Caki2 (cell line): ENCODE results near the gene CAPS. TPM values are rescaled to one million over a fixed set of nuclear protein-coding genes. Genes with fewer than 3 reads are reported as not detected.
"Not testable (repeated sequence)": the region's sequence is repeated elsewhere in the genome, so short reads cannot be mapped to it uniquely, and the experiment has no call there.

ENCODE experiments used
- DNase-seq: peaks from one replicate; pipeline ENCODE4 v3.0.0-alpha.2; 2015; ENCODE audit warnings: low read depth
- in situ Hi-C: cut with HindIII; loops from 2 replicates; pipeline ENCODE4 v1.10.0; 2016; ENCODE audit warnings: low sequenced_read_pairs, low pct_unique_long_range_greater_than_20kb, mixed read lengths
- total RNA-seq: library from RNA; depleted of rRNA; stranded (reverse); fragments of >200 nt; shearing (Covaris generic); gene quantifications from 2 replicates; pipeline ENCODE4 v1.2.3, GENCODE V29; 2014; ENCODE audit warnings: low replicate concordance; rRNA removed

CAPS gene
- 0.32 and 6.1 TPM in 2 replicates for total RNA-seq

- in situ Hi-C loops, result no loop called here
- DNase-seq, result peak; percentile 57
Measured at GRCh38 chr19:5913739-5914357, at the start of gene CAPS. CAPS (plus strand) TSS chr19:5914254; CDS start chr19:5914407, 153 bp downstream.

GRCh38 chr19:5864725-5865486 lies 49.1 kb upstream of the CAPS start:
- no peak for DNase-seq
- in situ Hi-C loops, result no loop called here

- in situ Hi-C loops, result no loop called here
- DNase-seq, result no peak
Measured at GRCh38 chr19:5865772-5866171, 48.3 kb upstream of the CAPS start.

GRCh38 chr19:5867201-5868136 lies 46.6 kb upstream of the CAPS start:
- DNase-seq, result no peak
- in situ Hi-C loops, result no loop called here

GRCh38 chr19:5870986-5871394 lies 43.1 kb upstream of the CAPS start:
- in situ Hi-C loops, result no loop called here
- DNase-seq, result no peak

GRCh38 chr19:5873617-5874199 lies 40.3 kb upstream of the CAPS start:
- no peak for DNase-seq
- in situ Hi-C loops, result no loop called here

- peak; percentile 27 for DNase-seq
- in situ Hi-C loops, result not testable (repeated sequence)
Measured at GRCh38 chr19:5874496-5874895, 39.6 kb upstream of the CAPS start.

- no peak for DNase-seq
- in situ Hi-C loops, result no loop called here
Measured at GRCh38 chr19:5877427-5877826, 36.6 kb upstream of the CAPS start.

- in situ Hi-C loops, result no loop called here
- no peak for DNase-seq
Measured at GRCh38 chr19:5877882-5878281, 36.2 kb upstream of the CAPS start.

GRCh38 chr19:5880196-5880595 lies 33.9 kb upstream of the CAPS start:
- in situ Hi-C loops, result no loop called here
- DNase-seq, result no peak

- DNase-seq, result no peak
- in situ Hi-C loops, result no loop called here
Measured at GRCh38 chr19:5880604-5881078, 33.4 kb upstream of the CAPS start.

GRCh38 chr19:5881543-5882299 lies 32.3 kb upstream of the CAPS start:
- DNase-seq, result no peak
- in situ Hi-C loops, result no loop called here

GRCh38 chr19:5882421-5882968 lies 31.6 kb upstream of the CAPS start:
- no peak for DNase-seq
- in situ Hi-C loops, result no loop called here

GRCh38 chr19:5883157-5883873 lies 30.7 kb upstream of the CAPS start:
- in situ Hi-C loops, DNase-seq: not testable (repeated sequence)

- in situ Hi-C loops, DNase-seq: not testable (repeated sequence)
Measured at GRCh38 chr19:5884065-5884811, 29.8 kb upstream of the CAPS start.

- no peak for DNase-seq
- in situ Hi-C loops, result no loop called here
Measured at GRCh38 chr19:5889288-5889971, 24.6 kb upstream of the CAPS start.
